GM23338 (cell line): Measurements from ENCODE around the gene CENPO. TPM values are rescaled to one million over a fixed set of nuclear protein-coding genes. Genes with fewer than 3 reads are reported as not detected.

Experiments used
- ATAC-seq: fragments of 200-7000 bp; cut with Tn5 transposase; 3 replicates; pipeline ENCODE4 v1.9.1; 2020
- DNase-seq: peaks from one replicate; pipeline ENCODE4 v3.0.0-alpha.2; 2015; ENCODE audit warnings: low spot score
- H2AFZ ChIP-seq: fragments of 200-600 bp; sonication (generic); 2 replicates; pipeline ENCODE4 v1.8.0; 2016; ENCODE audit warnings: antibody characterized with exemption, mild to moderate bottlenecking, moderate library complexity
- H3F3A ChIP-seq: fragments of 200-600 bp; sonication (generic); replicated peaks from 2 replicates; pipeline ENCODE4 v1.8.0; 2017; ENCODE audit warnings: antibody characterized with exemption, mixed run types, low read depth
- H3K27ac ChIP-seq: fragments of 200-600 bp; sonication (generic); 2 replicates; pipeline ENCODE4 v1.6.1; 2016; ENCODE audit warnings: low read depth
- H3K27me3 ChIP-seq: fragments of 200-600 bp; sonication (generic); 2 replicates; pipeline ENCODE4 v1.8.0; 2016; ENCODE audit warnings: mild to moderate bottlenecking, mixed run types, moderate library complexity; ENCODE audit not compliant: insufficient read depth
- H3K36me3 ChIP-seq: fragments of 200-600 bp; sonication (generic); 2 replicates; pipeline ENCODE4 v1.8.0; 2016; ENCODE audit warnings: mild to moderate bottlenecking; ENCODE audit not compliant: insufficient read depth
- H3K4me1 ChIP-seq: fragments of 200-600 bp; sonication (generic); 2 replicates; pipeline ENCODE4 v1.8.0; 2016; ENCODE audit warnings: mild to moderate bottlenecking, moderate library complexity; ENCODE audit not compliant: insufficient read depth
- H3K4me2 ChIP-seq: fragments of 200-600 bp; sonication (generic); 2 replicates; pipeline ENCODE4 v1.7.1; 2017; ENCODE audit warnings: mixed run types
- H3K4me3 ChIP-seq: fragments of 200-600 bp; sonication (generic); 2 replicates; pipeline ENCODE4 v1.6.1; 2016; ENCODE audit warnings: mixed run types
- H3K79me2 ChIP-seq: fragments of 200-600 bp; sonication (generic); replicated peaks from 2 replicates; pipeline ENCODE4 v1.8.0; 2017; ENCODE audit warnings: mild to moderate bottlenecking; ENCODE audit not compliant: insufficient read depth
- H3K9me2 ChIP-seq: fragments of 200-600 bp; sonication (generic); 2 replicates; pipeline ENCODE4 v1.8.0; 2017; ENCODE audit not compliant: insufficient read depth
- H4K20me1 ChIP-seq: fragments of 200-600 bp; sonication (generic); replicated peaks from 2 replicates; pipeline ENCODE4 v1.8.0; 2017; ENCODE audit warnings: mild to moderate bottlenecking; ENCODE audit not compliant: insufficient read depth
- H3K27ac Mint-ChIP-seq: 2 replicates; pipeline ENCODE4 v1.8.0; 2020; ENCODE audit warnings: inconsistent platforms, mild to moderate bottlenecking, moderate library complexity, mixed read lengths
- H3K27me3 Mint-ChIP-seq: 3 replicates; pipeline ENCODE4 v1.8.0; 2022; ENCODE audit warnings: low read depth, mild to moderate bottlenecking, moderate library complexity, mixed read lengths, inconsistent platforms; ENCODE audit not compliant: insufficient read depth, poor library complexity
- H3K36me3 Mint-ChIP-seq: 3 replicates; pipeline ENCODE4 v1.8.0; 2021; ENCODE audit warnings: low read depth, mild to moderate bottlenecking, inconsistent platforms, moderate library complexity, mixed read lengths
- H3K4me1 Mint-ChIP-seq: 3 replicates; pipeline ENCODE4 v1.8.0; 2020; ENCODE audit warnings: mild to moderate bottlenecking, inconsistent platforms, mixed read lengths
- H3K4me3 Mint-ChIP-seq: 3 replicates; pipeline ENCODE4 v1.8.0; 2021; ENCODE audit warnings: moderate library complexity, mild to moderate bottlenecking, inconsistent platforms, mixed read lengths
- H3K9me3 Mint-ChIP-seq: 3 replicates; pipeline ENCODE4 v1.8.0; 2020; ENCODE audit warnings: moderate library complexity, mild to moderate bottlenecking, inconsistent platforms, mixed read lengths
- CREB1 ChIP-seq: fragments of 250-450 bp; sonication (Bioruptor Pico); IDR thresholded peaks from 2 replicates; pipeline ENCODE4 v1.5.0; 2020; ENCODE audit warnings: low read depth, mild to moderate bottlenecking, moderate library complexity
- CTCF ChIP-seq, 2 experiments: fragments of 200-600 bp in 1 of 2; sonication (generic) in 1 of 2; conservative IDR thresholded peaks; 2 replicates each; pipeline versions ENCODE4 v1.5.1 to v1.6.1; 2016 to 2017; ENCODE audit warnings: antibody characterized with exemption in 2 of 2, low read depth in 2 of 2, mild to moderate bottlenecking in 2 of 2, moderate library complexity in 1 of 2
- ETS1 ChIP-seq: IDR thresholded peaks from 2 replicates; pipeline ENCODE4 v1.6.1; 2016; ENCODE audit warnings: antibody characterized with exemption
- EZH2 ChIP-seq: fragments of 200-600 bp; sonication (generic); IDR thresholded peaks from one replicate; pipeline ENCODE4 v1.8.0; 2017; ENCODE audit warnings: antibody characterized with exemption, mild to moderate bottlenecking, low read depth; ENCODE audit not compliant: unreplicated experiment
- EZH2phosphoT487 ChIP-seq: fragments of 200-600 bp; sonication (generic); IDR thresholded peaks from one replicate; pipeline ENCODE4 v1.8.1; 2018; ENCODE audit warnings: antibody characterized with exemption; ENCODE audit not compliant: unreplicated experiment
- NANOG ChIP-seq: IDR thresholded peaks from 2 replicates; pipeline ENCODE4 v1.6.1; 2016; ENCODE audit warnings: antibody characterized with exemption, borderline replicate concordance
- POLR2AphosphoS5 ChIP-seq: IDR thresholded peaks from 2 replicates; pipeline ENCODE4 v1.6.1; 2016; ENCODE audit warnings: antibody characterized with exemption, low read depth
- STAT1 ChIP-seq: IDR thresholded peaks from one replicate; pipeline ENCODE4 v1.6.1; 2016; ENCODE audit warnings: antibody characterized with exemption; ENCODE audit not compliant: unreplicated experiment
- ZNF114 ChIP-seq: fragments of 250-450 bp; sonication (Bioruptor Pico); IDR thresholded peaks from 2 replicates; pipeline ENCODE4 v1.5.0; 2020; ENCODE audit warnings: mild to moderate bottlenecking, moderate library complexity
- ZNF331 ChIP-seq: fragments of 250-450 bp; sonication (Bioruptor Pico); IDR thresholded peaks from 2 replicates; pipeline ENCODE4 v1.5.0; 2020; ENCODE audit warnings: low read depth, mild to moderate bottlenecking, moderate library complexity
- ZNF462 ChIP-seq: fragments of 250-450 bp; sonication (Bioruptor Pico); IDR thresholded peaks from 2 replicates; pipeline ENCODE4 v1.5.0; 2020; ENCODE audit warnings: mild to moderate bottlenecking, moderate library complexity
- polyA plus RNA-seq: library from polyadenylated mRNA; unstranded; fragments of >200 nt; fragmentation: Nextera tagmentation; extraction: Ambion mirVana; gene quantifications from 2 replicates; pipeline ENCODE4 v1.2.1, GENCODE V29; 2016
- total RNA-seq: library from RNA; depleted of rRNA; stranded (reverse); fragments of >200 nt; shearing (Covaris generic); gene quantifications from 2 replicates; pipeline ENCODE4 v1.2.3, GENCODE V29; 2014

CENPO gene
- total and polyA plus RNA-seq, 2 experiments from 2014 or later = 27.0 to 44.7 TPM

GRCh38 chr2:24771061-24771460, 22.2 kb upstream of the CENPO start (continued):
- TF ChIP-seq ETS1 = no peak
- TF ChIP-seq STAT1 = no peak
- TF ChIP-seq ZNF331 = no peak
- no peak for TF ChIP-seq CREB1 (CRISPR knock-in tag)
- no peak for TF ChIP-seq NANOG
- no peak for TF ChIP-seq POLR2AphosphoS5
- no peak for TF ChIP-seq ZNF114 (CRISPR knock-in tag)
- TF ChIP-seq EZH2 = no peak

- no peak overlapping the region for H2AFZ ChIP-seq
- Mint-ChIP-seq H3K9me3 (peaks cover 5% of the 10 kb centered on the region; the same call in 2 of the 3 replicates), H3K36me3 (peaks cover 3% of the 10 kb centered on the region; the same call in 1 of the 3 replicates), H3K4me3 (no peak overlapping the region), H3K27ac (no peak overlapping the region), H3K27me3 (no peaks in the 10 kb centered on the region), H3K4me1 (peaks cover 15% of the 10 kb centered on the region)
- H3K9me2 ChIP-seq = peaks cover 7% of the 10 kb centered on the region; the same call in 1 of the 2 replicates
- no peaks in the 10 kb centered on the region for H3F3A ChIP-seq
- no peaks in the 10 kb centered on the region for H3K36me3 ChIP-seq
- no peaks in the 10 kb centered on the region for H3K27me3 ChIP-seq
- no peak for DNase-seq
- no peak overlapping the region for H3K4me2 ChIP-seq
- H4K20me1 ChIP-seq = no peaks in the 10 kb centered on the region
- ATAC-seq = peak; percentile 67
- H3K79me2 ChIP-seq = no peaks in the 10 kb centered on the region
- H3K27ac ChIP-seq = no peak overlapping the region; the same call in 1 of the 2 replicates
- peaks cover 4% of the 10 kb centered on the region; the same call in 1 of the 2 replicates for H3K4me1 ChIP-seq
- H3K4me3 ChIP-seq = no peak overlapping the region
- TF ChIP-seq CTCF (conservative IDR thresholded peaks at IDR 0.05; ENCODE audit: low read depth in 2 of 2) (no peak), NANOG (no peak), POLR2AphosphoS5 (no peak), STAT1 (no peak), ZNF462 (CRISPR knock-in tag) (no peak), CREB1 (CRISPR knock-in tag) (no peak), EZH2 (no peak), ETS1 (no peak), ZNF331 (no peak), EZH2phosphoT487 (no peak)
These were observed 21.2 kb upstream of the CENPO start for GRCh38 chr2:24771764-24772586.
